Upper lobe of left lung (tissue), 4 donors: ENCODE data around the gene KCNJ15.

Experiments
- POLR2A ChIP-seq, 4 donors: fragments of 450-650 bp; IDR thresholded peaks; one replicate each; pipeline ENCODE4 v1.5.1; 2016 to 2017; ENCODE audit warnings: antibody characterized with exemption in 4 of 4, mild to moderate bottlenecking in 2 of 4
- POLR2AphosphoS5 ChIP-seq, 2 donors: sonication (generic); formaldehyde crosslinking; IDR thresholded peaks; one replicate each; pipeline ENCODE4 v1.5.1; 2017; ENCODE audit warnings: antibody characterized with exemption in 2 of 2
- TF ChIP-seq, protein P1 (sequence below), 6 experiments: fragments of 450-650 bp in 4 of 6; fragments of 200-600 bp in 2 of 6; sonication (generic) in 2 of 6; IDR thresholded peaks; one replicate each; pipeline ENCODE4 v1.5.1; 2016 to 2019; ENCODE audit warnings: antibody characterized with exemption in 6 of 6

DNA sequence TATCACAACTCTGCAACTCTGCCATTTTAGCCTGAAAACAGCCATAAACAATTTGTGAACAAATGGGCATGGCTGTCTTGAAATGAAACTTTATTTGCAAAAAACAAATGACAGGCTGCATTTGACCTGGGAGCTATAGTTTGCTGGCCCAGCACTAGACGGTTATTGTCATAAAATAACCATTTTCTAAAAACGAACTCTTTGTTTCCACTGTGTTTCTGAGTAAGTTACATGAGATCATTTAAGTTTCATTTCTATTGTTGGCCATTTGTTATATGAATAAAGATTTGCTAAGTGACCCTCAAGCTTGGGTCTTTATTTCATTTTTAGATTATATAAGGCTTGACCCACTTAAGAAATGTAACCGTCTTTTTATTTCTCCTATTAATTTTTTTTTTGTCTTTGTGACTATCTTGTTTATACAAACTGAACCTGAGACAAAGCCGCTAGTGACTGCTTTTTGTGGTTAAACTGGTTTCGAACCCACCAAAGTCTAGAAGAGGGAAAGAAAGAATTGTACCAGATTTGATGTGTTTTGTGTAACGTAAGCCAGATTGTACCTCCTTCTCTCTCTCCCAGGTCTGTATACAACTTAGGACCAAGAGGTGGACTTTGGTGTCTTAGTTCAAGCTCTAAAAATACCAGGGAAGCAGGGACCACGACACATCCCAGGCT lies 12.9 kb upstream of the KCNJ15 start:
- TF ChIP-seq POLR2AphosphoS5 (IDR thresholded peaks at IDR 0.05): no peak
- TF ChIP-seq, protein P1, sequence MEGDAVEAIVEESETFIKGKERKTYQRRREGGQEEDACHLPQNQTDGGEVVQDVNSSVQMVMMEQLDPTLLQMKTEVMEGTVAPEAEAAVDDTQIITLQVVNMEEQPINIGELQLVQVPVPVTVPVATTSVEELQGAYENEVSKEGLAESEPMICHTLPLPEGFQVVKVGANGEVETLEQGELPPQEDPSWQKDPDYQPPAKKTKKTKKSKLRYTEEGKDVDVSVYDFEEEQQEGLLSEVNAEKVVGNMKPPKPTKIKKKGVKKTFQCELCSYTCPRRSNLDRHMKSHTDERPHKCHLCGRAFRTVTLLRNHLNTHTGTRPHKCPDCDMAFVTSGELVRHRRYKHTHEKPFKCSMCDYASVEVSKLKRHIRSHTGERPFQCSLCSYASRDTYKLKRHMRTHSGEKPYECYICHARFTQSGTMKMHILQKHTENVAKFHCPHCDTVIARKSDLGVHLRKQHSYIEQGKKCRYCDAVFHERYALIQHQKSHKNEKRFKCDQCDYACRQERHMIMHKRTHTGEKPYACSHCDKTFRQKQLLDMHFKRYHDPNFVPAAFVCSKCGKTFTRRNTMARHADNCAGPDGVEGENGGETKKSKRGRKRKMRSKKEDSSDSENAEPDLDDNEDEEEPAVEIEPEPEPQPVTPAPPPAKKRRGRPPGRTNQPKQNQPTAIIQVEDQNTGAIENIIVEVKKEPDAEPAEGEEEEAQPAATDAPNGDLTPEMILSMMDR (IDR thresholded peaks at IDR 0.05): no peak
- no peak for TF ChIP-seq POLR2A (IDR thresholded peaks at IDR 0.05)
